AG09319 (cell line): ENCODE measurements around the gene STK33.

Experiments
- DNase-seq: peaks from one replicate; pipeline ENCODE4 v3.0.0-alpha.2; 2010; ENCODE audit warnings: low read depth; ENCODE audit errors: extremely low read depth
- TF ChIP-seq, protein P1 (sequence below): IDR thresholded peaks from 2 replicates; pipeline ENCODE4 v1.5.1; 2011; ENCODE audit warnings: low read depth, mild to moderate bottlenecking, inconsistent platforms, low read length, moderate library complexity

STK33 gene

DNA sequence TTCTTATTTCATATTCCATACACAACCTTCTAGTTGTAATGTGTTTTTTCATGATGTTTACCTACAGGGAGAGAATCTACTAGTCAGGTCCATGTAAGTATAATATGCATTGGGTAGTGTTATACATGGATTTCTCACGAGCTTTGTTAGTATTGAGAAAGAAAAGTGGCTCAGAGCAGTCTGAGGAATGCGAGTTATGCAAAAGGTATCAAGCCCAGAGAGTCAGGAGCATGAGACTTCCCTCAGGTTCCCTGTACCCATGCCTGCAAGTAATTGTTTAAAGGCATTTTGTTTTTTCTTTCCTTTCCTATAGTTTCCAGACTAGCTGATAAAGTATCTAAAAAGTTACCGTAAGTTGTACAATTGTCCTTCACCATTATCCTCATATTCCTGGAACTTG lies 66.1 kb downstream of the STK33 start:
- TF ChIP-seq, protein P1, sequence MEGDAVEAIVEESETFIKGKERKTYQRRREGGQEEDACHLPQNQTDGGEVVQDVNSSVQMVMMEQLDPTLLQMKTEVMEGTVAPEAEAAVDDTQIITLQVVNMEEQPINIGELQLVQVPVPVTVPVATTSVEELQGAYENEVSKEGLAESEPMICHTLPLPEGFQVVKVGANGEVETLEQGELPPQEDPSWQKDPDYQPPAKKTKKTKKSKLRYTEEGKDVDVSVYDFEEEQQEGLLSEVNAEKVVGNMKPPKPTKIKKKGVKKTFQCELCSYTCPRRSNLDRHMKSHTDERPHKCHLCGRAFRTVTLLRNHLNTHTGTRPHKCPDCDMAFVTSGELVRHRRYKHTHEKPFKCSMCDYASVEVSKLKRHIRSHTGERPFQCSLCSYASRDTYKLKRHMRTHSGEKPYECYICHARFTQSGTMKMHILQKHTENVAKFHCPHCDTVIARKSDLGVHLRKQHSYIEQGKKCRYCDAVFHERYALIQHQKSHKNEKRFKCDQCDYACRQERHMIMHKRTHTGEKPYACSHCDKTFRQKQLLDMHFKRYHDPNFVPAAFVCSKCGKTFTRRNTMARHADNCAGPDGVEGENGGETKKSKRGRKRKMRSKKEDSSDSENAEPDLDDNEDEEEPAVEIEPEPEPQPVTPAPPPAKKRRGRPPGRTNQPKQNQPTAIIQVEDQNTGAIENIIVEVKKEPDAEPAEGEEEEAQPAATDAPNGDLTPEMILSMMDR: no peak
- no peak for DNase-seq

GRCh38 chr11:8523396-8523795 lies 70.6 kb downstream of the STK33 start:
- TF ChIP-seq, protein P1: no peak
- DNase-seq: no peak

DNA sequence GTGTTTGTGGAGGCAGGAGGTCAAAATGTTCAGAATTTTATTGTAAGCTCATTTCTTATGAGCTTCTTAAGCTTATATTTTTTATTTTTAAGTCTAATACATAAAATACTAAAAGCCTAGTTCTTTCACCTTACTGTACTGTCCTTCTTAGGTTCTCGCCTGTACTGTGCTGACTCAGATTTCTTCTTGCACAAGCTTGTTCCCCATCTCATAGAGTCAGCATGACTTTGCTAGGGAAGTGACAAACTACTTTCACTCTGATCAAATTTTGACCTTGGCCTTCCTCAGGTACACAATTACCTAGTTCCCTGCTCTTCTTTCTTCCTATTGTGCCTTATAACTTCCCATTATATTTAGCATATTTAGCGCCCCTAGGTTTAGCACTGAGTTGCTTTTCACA lies 81.5 kb downstream of the STK33 start:
- TF ChIP-seq, protein P1: no peak

DNA sequence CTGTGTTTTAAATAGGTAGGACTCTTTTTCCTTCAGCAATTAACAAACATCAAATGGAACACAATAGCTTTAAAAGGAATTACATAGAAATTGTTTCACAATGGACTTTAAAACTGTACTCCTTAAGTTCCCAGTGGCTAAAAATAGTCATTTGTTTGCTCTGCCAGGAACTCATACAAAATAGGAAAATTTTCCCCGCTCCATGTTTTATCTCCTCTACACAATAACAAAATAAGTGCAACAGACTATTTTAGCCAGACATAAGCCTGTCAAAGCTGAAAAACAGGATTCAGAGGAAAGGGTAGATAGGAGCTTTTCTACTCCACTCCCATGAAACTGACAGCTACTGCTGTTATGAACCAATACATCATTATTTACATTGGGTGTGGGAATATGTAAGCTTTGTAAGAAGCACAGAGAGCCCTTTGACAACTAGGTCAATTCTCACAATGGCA lies 90.1 kb downstream of the STK33 start:
- TF ChIP-seq, protein P1: no peak
- no peak for DNase-seq

More for the DNA sequence above, 81.5 kb downstream of the STK33 start:
- DNase-seq: no peak

DNA sequence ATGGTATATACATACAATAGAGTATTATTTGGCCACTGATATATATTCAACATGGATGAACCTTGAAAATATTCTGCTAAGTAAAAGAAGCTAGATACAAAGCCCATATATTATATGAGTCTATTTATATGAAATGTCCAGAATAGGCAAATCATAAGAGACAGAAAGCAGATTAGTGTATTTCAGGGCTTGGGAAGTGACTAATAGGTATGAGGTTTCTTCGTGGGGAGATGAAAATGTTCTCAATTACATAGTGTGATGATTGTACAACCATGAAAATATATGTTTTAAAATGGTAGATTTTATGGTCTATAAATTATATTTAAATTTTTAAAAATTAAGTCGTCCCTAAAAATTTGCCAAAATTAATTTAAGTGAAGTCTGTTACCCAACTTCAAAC lies 92.2 kb downstream of the STK33 start:
- no peak for DNase-seq
- TF ChIP-seq, protein P1: no peak

GRCh38 chr11:8488395-8488794 lies 105.6 kb downstream of the STK33 start:
- TF ChIP-seq, protein P1: no peak
- DNase-seq: no peak

GRCh38 chr11:8487261-8487660 lies 106.8 kb downstream of the STK33 start:
- TF ChIP-seq, protein P1: no peak
- DNase-seq: no peak
